Natural killer cell treated with Interleukin-12 subunit alpha and Interleukin-12 subunit beta and Interleukin-15 and Interleukin-18, amount 100 ng/mL, for 72 hours (primary cell): ENCODE results near the gene ANKRD29. TPM values are rescaled to one million over a fixed set of nuclear protein-coding genes. Genes with fewer than 3 reads are reported as not detected.
"Not testable (repeated sequence)": the region's sequence is repeated elsewhere in the genome, so short reads cannot be mapped to it uniquely, and the experiment has no call there.

Experiments used
- ATAC-seq, 2 donors: fragments of 150-1000 bp; cut with Tn5 transposase in 1 of 2; sonication (Bioruptor Pico), chemical (Tn5 transposase) in 1 of 2; 2 replicates each; pipeline ENCODE4 v1.10.0; 2021
- DNase-seq: peaks from one replicate; pipeline ENCODE4 v3.0.0; 2022; ENCODE audit warnings: low spot score
- H3K27ac Mint-ChIP-seq, 2 donors: 1 replicate in 1 of 2; 2 replicates in 1 of 2; pipeline ENCODE4 v1.8.0; 2022; ENCODE audit warnings: mixed read lengths in 2 of 2, mild to moderate bottlenecking in 1 of 2, moderate library complexity in 1 of 2
- H3K27me3 Mint-ChIP-seq, 2 donors: 1 replicate in 1 of 2; 2 replicates in 1 of 2; pipeline ENCODE4 v1.8.0; 2022; ENCODE audit warnings: mixed read lengths in 2 of 2
- H3K36me3 Mint-ChIP-seq: one replicate; pipeline ENCODE4 v1.8.0; 2022; ENCODE audit warnings: mixed read lengths
- H3K4me1 Mint-ChIP-seq, 2 donors: 1 replicate in 1 of 2; 2 replicates in 1 of 2; pipeline ENCODE4 v1.8.0; 2022; ENCODE audit warnings: low read depth in 2 of 2, mixed read lengths in 2 of 2, mild to moderate bottlenecking in 1 of 2
- H3K4me3 Mint-ChIP-seq: one replicate; pipeline ENCODE4 v1.8.0; 2022; ENCODE audit warnings: mixed read lengths
- H3K9me3 Mint-ChIP-seq: 2 replicates; pipeline ENCODE4 v1.8.0; 2022; ENCODE audit warnings: mixed read lengths
- total RNA-seq, 2 donors: library from RNA; stranded (reverse); gene quantifications; one replicate each; pipeline ENCODE4 v1.2.3, GENCODE V29; 2022

The ANKRD29 gene
- total RNA-seq, 2 donors from 2014 or later = not detected

DNA sequence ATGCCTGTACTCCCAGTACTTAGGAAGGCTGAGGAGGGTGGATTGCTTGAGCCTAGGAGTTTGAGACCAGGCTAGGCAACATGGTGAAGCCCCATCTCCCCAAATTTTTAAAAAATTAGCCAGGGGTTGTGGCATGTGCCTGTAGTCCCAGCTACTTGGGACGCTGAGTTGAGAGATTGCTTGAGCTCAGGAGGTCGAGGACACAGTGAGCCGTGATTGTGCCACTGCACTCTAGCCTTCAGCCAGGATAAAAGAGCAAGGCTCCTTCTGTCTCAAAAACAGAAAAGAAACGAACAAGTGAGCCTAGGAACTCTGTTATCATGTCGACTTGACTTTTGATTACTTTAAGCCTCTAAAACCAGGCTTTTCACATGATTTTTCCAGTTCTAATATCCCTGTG lies 90.1 kb downstream of the ANKRD29 start:
- H3K4me3 Mint-ChIP-seq = peak overlapping the region; percentile 49
- DNase-seq (no peak), ATAC-seq (no peak)
- no peaks in the 10 kb centered on the region for H3K27me3 Mint-ChIP-seq
- no peaks in the 10 kb centered on the region for H3K9me3 Mint-ChIP-seq
- H3K4me1 Mint-ChIP-seq = peaks cover 64 to 65% of the 10 kb centered on the region in 2 donors
- H3K36me3 Mint-ChIP-seq = peaks cover 21% of the 10 kb centered on the region
- H3K27ac Mint-ChIP-seq = peak overlapping the region; percentile 95 to 99

DNA sequence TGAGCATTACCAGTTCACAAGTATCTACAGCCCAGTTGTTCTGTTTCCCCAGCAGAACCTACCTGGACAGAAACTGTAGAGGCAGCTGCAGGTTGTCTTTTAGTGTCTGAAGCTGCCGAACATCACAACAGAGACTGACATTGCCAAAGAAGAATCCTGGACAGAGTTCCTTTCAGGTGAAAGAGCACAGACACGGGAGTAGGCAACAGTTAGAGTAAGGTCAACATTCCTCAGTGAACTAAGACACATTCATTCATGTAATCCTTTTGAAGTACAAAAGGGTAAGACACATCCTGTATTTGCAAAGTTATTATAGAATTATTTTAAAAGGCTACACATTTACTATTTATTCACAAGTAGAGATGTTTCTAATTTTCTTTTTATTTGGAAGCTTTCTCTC lies 90.7 kb downstream of the ANKRD29 start:
- peaks cover 68 to 70% of the 10 kb centered on the region in 2 donors for H3K4me1 Mint-ChIP-seq
- ATAC-seq (no peak), DNase-seq (no peak)
- peaks cover 26% of the 10 kb centered on the region for H3K36me3 Mint-ChIP-seq
- H3K4me3 Mint-ChIP-seq = peak overlapping the region; percentile 49
- no peaks in the 10 kb centered on the region for H3K27me3 Mint-ChIP-seq
- no peaks in the 10 kb centered on the region for H3K9me3 Mint-ChIP-seq
- H3K27ac Mint-ChIP-seq = peak overlapping the region; percentile 95 to 99

DNA sequence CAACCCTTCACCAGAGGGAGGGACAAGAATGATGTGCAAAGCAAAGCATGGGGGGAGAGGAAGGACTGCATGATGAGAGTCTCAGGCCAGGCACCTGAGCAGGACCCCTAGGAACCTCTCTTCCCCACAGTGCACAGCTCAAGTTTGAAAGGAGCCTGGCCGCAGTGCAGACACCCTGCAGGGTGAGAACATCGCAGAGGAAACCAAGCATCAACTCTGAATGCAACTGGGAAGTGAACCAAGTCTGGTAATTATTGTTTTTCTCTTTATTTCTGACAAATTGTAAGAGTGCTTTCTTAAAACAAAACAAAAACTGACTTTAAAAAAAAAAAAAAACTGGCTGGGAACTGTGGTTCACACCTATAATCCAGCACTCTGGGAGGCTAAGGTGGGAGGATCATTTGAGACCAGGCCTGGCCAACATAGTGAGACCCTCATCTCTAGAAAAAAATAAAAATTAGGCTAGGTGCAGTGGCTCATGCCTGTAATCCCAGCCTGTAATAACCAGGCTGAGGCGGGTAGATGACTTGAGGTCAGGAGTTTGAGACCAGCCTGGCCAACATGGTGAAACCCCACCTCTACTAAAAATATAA lies 91.7 kb downstream of the ANKRD29 start:
- Mint-ChIP-seq H3K4me1 (peaks cover 66 to 69% of the 10 kb centered on the region in 2 donors), H3K27ac (peak overlapping the region; percentile 77 to 83), H3K9me3 (no peaks in the 10 kb centered on the region), H3K4me3 (peak overlapping the region; percentile 69), H3K36me3 (peaks cover 29% of the 10 kb centered on the region), H3K27me3 (no peaks in the 10 kb centered on the region)
- peak; percentile 68 for DNase-seq
- peak; percentile 77 to 83 for ATAC-seq

DNA sequence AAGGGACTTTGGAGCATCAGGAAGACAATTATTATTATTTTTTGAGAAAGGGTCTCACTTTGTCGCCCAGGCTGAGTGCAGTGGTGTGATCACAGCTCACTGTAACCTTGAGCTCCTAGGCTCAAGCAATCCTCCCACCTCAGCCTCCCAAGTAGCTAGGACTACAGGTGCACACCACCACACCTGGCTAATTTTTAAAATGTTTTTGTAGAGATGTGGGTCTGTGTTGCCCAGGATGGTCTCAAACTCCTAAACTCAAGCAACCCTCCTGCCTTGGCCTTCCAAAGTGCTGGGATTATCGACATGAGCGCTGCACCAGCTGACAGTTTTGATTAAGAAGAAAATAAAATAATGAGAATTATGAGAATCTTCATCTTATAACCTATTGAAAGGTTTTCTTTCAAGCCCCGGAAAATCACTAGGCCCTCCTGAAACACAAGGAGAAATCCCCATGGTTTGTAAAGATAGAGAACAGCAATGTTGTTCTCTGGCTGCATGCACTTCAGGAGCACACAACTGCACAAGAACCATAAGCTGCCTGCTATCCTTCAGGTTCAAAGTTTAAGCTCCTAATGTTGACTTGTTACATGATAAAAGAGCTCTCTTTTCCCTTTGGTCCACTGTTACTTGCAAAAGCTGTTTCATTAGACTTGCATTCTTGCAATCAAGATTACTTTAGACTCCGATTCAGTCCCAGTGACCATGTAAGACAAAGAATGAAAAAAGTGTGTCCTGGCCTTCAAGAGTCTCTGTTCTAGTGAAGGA lies 93.2 kb downstream of the ANKRD29 start:
- Mint-ChIP-seq H3K4me1 (peaks cover 61 to 73% of the 10 kb centered on the region in 2 donors), H3K27ac (peak overlapping the region; percentile 77 to 83), H3K27me3 (no peaks in the 10 kb centered on the region), H3K9me3 (no peaks in the 10 kb centered on the region), H3K36me3 (peaks cover 36% of the 10 kb centered on the region), H3K4me3 (no peak overlapping the region)
- DNase-seq = no peak
- no peak for ATAC-seq

DNA sequence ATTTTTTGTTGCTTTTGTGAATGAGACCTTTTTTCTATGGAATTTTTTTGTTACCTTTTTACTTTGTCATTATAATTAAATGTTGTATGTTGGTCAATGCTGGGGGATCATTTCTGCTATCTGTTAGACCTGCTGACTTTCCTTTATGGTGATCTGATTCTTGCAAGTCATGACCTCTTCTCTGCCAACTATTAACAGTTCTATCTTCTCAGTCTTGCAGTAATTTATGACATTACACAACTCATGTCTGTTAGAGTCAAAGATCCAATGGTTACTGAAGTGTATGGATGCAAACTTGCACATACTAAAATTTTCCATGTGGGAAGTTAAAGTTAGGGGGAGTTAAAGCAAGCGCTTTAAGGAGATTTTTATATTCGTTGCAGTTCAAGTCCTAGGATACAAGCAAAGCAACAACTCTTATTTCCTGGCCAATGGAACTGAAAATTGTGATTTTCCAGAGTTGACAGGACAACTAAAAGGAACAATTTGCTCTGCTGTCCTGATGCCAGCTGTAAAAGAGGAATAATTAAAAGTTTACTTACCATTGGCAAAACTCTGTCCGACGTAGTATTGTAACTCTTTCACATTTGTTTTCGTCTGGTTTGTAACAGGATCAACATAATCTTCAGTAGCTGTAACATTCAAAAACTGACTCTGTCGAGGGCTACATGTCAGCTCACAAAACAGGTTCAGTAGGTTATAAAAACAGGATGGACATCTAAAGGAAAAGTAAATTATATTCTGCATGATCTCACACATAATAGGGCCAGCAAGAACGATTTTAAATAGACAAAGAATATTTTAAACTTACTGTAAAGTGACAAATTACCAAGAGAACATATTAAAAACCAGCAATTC lies 94.2 kb downstream of the ANKRD29 start:
- H3K9me3 Mint-ChIP-seq = no peaks in the 10 kb centered on the region
- no peaks in the 10 kb centered on the region for H3K27me3 Mint-ChIP-seq
- H3K36me3 Mint-ChIP-seq = peaks cover 38% of the 10 kb centered on the region
- H3K4me1 Mint-ChIP-seq = peaks cover 56 to 70% of the 10 kb centered on the region in 2 donors
- H3K27ac Mint-ChIP-seq = peak overlapping the region; percentile 77 to 83
- H3K4me3 Mint-ChIP-seq = no peak overlapping the region
- DNase-seq (no peak), ATAC-seq (no peak)

DNA sequence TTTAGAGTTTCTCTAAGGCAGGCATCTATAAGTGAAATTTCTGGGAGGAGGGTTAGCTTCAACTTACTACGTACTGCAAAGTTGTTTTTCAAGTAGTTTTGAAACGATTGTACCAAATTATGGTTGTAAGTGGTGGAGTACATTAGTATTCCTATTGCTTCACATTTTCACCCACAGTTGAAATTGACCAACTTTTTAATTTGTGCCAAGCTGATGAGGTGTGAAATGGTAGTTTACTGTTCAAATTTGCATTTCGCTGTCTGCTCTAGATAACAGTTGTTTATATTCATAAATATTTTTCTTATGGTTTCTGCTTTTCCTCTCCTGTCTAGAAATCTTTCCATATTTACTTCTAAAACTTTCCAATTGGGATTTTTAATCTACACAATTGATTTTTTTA lies 95.0 kb downstream of the ANKRD29 start:
- H3K27ac Mint-ChIP-seq = peak overlapping the region; percentile 77 to 83
- H3K4me1 Mint-ChIP-seq = peaks cover 60 to 74% of the 10 kb centered on the region in 2 donors
- peaks cover 44% of the 10 kb centered on the region for H3K36me3 Mint-ChIP-seq

DNA sequence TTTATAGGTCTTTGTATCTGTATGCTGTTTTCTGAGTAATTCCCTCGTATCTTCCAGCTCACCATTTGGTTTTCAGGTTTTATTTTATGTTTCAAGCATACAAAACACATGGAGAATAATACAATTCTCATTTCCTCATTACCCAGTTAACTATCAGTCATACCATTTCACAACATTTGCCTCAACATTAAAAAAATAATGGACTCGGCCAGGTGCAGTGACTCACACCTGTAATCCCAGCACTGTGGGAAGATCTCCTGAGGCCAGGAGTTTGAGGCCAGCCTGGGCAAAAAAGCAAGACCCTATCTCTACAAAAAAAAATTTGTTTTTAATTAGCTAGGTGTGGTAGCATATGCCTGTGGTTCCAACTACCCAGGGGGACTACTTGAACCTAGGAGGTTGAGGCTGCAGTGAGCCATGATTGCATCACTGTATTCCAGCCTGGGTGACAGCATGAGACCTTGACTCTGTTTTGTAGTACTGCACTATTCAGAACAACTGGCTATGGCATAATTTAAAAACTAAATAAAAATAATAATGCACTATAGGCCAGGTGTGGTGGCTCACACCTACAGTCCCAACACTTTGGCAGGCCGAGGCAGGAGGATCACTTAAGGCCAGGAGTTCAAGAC lies 96.7 kb downstream of the ANKRD29 start:
- Mint-ChIP-seq H3K27me3 (no peaks in the 10 kb centered on the region), H3K4me3 (no peak overlapping the region), H3K4me1 (peaks cover 55 to 68% of the 10 kb centered on the region in 2 donors), H3K27ac (peak overlapping the region; percentile 77 to 83), H3K36me3 (peaks cover 51% of the 10 kb centered on the region), H3K9me3 (no peaks in the 10 kb centered on the region)
- DNase-seq (no peak), ATAC-seq (no peak)

More for the DNA sequence above, 95.0 kb downstream of the ANKRD29 start:
- ATAC-seq = no peak
- Mint-ChIP-seq H3K4me3 (peak overlapping the region; percentile 28), H3K27me3 (no peaks in the 10 kb centered on the region), H3K9me3 (no peaks in the 10 kb centered on the region)
- no peak for DNase-seq

DNA sequence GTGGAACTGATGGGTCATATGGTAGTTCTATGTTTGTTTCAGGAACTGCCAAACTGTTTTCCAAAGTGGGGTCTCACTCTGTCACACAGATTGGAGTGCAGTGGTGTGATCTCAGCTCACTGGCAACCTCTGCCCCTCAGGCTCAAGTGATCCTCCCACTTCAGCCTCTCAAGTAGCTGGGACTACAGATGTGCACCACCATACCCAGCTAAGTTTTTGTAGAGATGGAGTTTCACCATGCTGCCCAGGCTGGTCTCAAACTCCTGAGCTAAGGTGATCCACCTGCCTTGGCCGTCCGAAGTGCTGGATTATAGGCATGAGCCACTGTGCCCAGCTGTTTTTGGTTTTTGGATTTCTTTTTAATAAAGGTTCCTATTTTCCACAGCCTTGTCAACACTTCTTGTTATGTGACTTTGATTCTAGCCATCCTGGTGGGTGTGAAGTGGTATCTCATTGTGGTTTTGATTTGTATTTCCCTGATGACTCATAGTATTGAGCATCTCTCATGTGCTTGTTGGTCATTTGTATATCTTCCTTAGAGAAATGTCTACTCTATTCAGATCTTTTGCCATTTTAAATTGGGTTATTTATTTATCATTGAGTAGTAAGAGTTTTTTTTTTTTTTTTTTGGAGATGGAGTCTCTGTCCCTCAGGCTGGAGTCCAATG lies 99.2 kb downstream of the ANKRD29 start:
- Mint-ChIP-seq H3K9me3 (no peaks in the 10 kb centered on the region), H3K4me1 (peaks cover 41 to 52% of the 10 kb centered on the region in 2 donors), H3K27ac (peak overlapping the region; percentile 73 to 88), H3K27me3 (no peaks in the 10 kb centered on the region), H3K36me3 (peaks cover 51% of the 10 kb centered on the region), H3K4me3 (peak overlapping the region; percentile 47)
- peak; percentile 71 for DNase-seq
- ATAC-seq = peak; percentile 93 to 97

DNA sequence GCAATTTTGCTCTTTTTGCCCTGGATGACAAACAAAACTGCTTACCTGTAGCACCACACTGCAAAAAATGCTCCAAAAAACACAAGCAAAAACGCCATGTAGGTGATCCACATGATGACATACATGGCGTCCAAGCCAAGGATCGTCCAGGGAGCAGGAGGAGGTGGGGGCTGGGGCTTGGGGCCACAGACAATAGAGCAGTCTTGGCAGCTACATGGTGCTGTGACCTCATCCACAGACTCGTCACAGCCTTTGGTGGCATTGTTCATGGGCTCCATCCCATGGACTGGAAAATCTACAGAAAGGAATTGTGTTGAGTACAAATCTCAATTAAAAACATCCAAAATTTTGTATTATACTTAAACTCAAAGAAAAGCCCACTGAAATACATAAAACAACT lies 102.5 kb downstream of the ANKRD29 start:
- DNase-seq (no peak), ATAC-seq (no peak)
- Mint-ChIP-seq H3K4me3 (no peak overlapping the region), H3K36me3 (peaks cover 38% of the 10 kb centered on the region), H3K27ac (peak overlapping the region in 1 of 2 donors; percentile 88), H3K9me3 (no peaks in the 10 kb centered on the region), H3K4me1 (peaks cover 28 to 34% of the 10 kb centered on the region in 2 donors), H3K27me3 (no peaks in the 10 kb centered on the region)

DNA sequence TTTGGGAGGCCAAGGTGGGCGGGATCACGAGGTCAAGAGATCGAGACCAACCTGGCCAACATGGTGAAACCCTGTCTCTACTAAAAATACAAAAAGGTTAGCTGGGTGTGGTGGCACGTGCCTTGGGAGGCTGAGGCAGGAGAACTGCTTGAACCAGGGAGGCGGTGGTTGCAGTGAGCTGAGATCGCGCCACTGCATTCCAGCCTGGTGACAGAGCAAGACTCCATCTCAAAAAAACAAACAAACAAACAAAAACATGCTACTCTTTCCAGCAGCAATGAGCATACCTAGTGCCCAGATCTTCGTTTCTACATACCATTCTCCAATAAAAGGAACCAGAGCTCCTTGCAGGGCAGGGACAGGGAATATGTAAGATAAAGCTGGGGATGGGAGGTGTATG lies 105.2 kb downstream of the ANKRD29 start:
- H3K27me3 Mint-ChIP-seq, DNase-seq, H3K9me3 Mint-ChIP-seq, H3K4me3 Mint-ChIP-seq, ATAC-seq: not testable (repeated sequence)
- Mint-ChIP-seq H3K36me3 (peaks cover 43% of the 10 kb centered on the region), H3K4me1 (peaks cover 5 to 34% of the 10 kb centered on the region in 2 donors), H3K27ac (peak overlapping the region in 1 of 2 donors; percentile 5)

DNA sequence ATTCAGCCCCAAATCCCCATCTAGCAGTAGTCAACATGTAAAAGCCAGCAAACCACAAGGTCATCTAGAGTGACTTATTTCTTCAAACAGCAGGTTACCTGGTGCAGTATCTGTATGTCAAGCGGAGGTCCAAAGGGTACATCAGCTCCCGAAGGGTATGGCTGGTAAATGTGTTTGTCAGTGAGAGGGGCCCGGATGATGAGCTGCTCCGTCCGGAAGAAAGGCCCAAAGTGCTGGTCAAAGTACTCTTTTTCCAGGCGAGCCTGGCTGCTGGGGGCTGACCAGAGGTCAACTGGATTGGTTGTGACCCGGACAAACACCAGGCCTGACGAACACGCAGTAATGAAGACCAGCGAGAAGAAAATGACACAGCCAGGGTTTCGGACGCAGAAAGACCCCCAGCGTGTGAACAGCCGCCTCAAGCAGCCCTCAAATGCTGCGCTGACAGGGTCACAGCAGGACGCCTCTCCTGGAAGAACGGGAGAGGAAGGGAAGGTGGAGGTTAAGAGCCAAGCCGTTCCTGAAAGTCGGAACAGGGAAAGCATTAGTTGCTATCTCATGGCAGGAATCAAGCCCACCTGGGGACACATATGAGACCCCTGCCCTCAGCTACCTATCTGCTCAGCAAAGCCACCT lies 106.4 kb downstream of the ANKRD29 start:
- ATAC-seq (no peak), DNase-seq (no peak)
- no peak overlapping the region for H3K4me3 Mint-ChIP-seq
- peak overlapping the region in 1 of 2 donors; percentile 77 for H3K27ac Mint-ChIP-seq
- peaks cover 5 to 35% of the 10 kb centered on the region in 2 donors for H3K4me1 Mint-ChIP-seq
- H3K9me3 Mint-ChIP-seq = no peaks in the 10 kb centered on the region
- H3K36me3 Mint-ChIP-seq = peaks cover 49% of the 10 kb centered on the region
- no peaks in the 10 kb centered on the region for H3K27me3 Mint-ChIP-seq

DNA sequence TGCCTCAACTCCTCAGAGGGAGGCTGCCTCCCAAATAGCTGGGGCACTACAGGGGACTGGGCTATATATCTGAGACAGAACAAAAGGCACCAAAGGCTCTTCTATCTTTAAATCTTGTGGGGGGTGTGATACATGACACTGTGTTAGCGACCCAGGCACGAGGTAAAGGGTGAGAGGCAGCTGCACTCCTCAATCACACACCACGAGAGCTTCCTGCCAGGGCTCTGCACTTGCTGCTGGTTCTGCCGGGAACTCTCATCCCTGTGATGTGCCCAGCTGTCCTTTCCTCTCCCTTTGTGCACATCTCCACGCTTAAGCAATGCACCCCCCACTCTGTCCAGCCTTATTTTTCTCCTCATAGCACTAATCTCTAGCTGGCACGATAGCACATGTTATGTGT lies 108.8 kb downstream of the ANKRD29 start:
- Mint-ChIP-seq H3K36me3 (peaks cover 44% of the 10 kb centered on the region), H3K4me3 (no peak overlapping the region), H3K27ac (peak overlapping the region; percentile 39 to 53), H3K9me3 (no peaks in the 10 kb centered on the region), H3K27me3 (no peaks in the 10 kb centered on the region), H3K4me1 (peaks cover 5 to 31% of the 10 kb centered on the region in 2 donors)
- ATAC-seq (no peak), DNase-seq (no peak)
